Measurements from ENCODE around the gene IFT122. TPM values are rescaled to one million over a fixed set of nuclear protein-coding genes. Genes with fewer than 3 reads are reported as not detected.

Gene IFT122
- total RNA-seq, 1 donor: 21.4 TPM

DNA sequence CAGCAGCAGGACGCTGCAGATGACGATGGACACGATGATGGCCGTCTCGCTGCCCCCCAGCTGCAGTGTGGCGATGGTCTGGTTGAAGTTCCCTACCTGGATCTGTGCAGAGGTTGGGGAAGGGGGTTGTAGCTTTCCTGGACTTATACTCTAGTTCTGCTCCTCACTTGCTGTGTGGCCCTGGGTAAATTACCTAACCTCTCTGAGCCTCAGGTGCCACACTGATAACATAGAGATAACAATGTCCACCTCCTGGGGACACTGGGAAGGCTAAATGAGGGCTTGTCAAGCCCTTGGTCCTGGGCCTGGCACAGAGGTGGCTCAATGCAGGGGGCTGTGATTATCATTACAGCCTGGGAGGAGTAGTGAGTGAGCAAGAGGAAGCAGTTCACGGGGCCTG is 129.8 kb downstream of the IFT122 start:
- DNase-seq (ENCODE audit: low read depth): no peak
- H3K4me3 ChIP-seq (ENCODE audit: low read depth, low read length): no peak overlapping the region
- TF ChIP-seq, protein P1, sequence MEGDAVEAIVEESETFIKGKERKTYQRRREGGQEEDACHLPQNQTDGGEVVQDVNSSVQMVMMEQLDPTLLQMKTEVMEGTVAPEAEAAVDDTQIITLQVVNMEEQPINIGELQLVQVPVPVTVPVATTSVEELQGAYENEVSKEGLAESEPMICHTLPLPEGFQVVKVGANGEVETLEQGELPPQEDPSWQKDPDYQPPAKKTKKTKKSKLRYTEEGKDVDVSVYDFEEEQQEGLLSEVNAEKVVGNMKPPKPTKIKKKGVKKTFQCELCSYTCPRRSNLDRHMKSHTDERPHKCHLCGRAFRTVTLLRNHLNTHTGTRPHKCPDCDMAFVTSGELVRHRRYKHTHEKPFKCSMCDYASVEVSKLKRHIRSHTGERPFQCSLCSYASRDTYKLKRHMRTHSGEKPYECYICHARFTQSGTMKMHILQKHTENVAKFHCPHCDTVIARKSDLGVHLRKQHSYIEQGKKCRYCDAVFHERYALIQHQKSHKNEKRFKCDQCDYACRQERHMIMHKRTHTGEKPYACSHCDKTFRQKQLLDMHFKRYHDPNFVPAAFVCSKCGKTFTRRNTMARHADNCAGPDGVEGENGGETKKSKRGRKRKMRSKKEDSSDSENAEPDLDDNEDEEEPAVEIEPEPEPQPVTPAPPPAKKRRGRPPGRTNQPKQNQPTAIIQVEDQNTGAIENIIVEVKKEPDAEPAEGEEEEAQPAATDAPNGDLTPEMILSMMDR (IDR thresholded peaks at IDR 0.05; ENCODE audit: insufficient read depth, low read length): no peak

Small RNAs within 50 kb of the gene (small RNA-seq; reads per million reads assigned to genes)
- not detected for gene SNORA7B

Other genes with a start within 250 kb of the IFT122 start
- gene COPG1, start 190.6 kb upstream of the IFT122 start, total RNA-seq (ENCODE audit: low replicate concordance): 235 and 371 TPM in 2 replicates
- gene HMCES, start 161.4 kb upstream of the IFT122 start, total RNA-seq (ENCODE audit: low replicate concordance): 9.2 and 11.1 TPM in 2 replicates
- under 0.01 TPM in 1 of 2 replicates, not detected in the other for gene EFCAB12, start 11.6 kb upstream of the IFT122 start, total RNA-seq (ENCODE audit: low replicate concordance)
- 28.9 and 34.9 TPM in 2 replicates for gene MBD4, start 276 bp upstream of the IFT122 start, total RNA-seq (ENCODE audit: low replicate concordance)
- not detected in 2 replicates for gene RHO, start 88.4 kb downstream of the IFT122 start, total RNA-seq (ENCODE audit: low replicate concordance)
- not detected in 2 replicates for gene H1-8, start 103.0 kb downstream of the IFT122 start, total RNA-seq (ENCODE audit: low replicate concordance)
- gene PLXND1, start 166.5 kb downstream of the IFT122 start, total RNA-seq (ENCODE audit: low replicate concordance): 31.4 and 76.3 TPM in 2 replicates

Measured in fibroblast of the aortic adventitia (primary cell).